Measurements from ENCODE around the gene PRCD.
A peak's percentile ranks its signal among the peaks of the same experiment; 100 is the strongest.
"Not testable (repeated sequence)": the region's sequence is repeated elsewhere in the genome, so short reads cannot be mapped to it uniquely, and the experiment has no call there.

PRCD gene

DNA sequence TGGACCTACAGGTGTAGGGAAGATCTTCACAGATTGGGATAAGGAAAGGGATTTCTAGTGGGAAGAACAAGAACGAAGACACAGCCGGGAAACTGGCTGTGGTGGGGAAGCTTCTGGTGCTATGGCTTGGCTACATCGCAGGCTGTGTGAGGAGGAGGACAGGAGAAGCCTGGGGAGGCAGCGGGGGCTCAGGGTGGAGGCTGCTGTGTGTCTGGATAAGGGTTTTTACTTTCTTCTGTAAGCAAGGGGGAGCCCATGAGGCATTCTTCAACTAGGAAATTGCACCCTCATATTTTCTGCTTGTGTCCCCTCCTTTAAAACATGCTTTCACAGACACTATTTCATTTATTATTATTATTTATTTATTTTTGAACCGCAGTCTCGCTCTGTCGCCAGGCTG, 35.7 kb upstream of the PRCD start:
- DNase-seq (ENCODE audit: low read depth), result no peak

DNA sequence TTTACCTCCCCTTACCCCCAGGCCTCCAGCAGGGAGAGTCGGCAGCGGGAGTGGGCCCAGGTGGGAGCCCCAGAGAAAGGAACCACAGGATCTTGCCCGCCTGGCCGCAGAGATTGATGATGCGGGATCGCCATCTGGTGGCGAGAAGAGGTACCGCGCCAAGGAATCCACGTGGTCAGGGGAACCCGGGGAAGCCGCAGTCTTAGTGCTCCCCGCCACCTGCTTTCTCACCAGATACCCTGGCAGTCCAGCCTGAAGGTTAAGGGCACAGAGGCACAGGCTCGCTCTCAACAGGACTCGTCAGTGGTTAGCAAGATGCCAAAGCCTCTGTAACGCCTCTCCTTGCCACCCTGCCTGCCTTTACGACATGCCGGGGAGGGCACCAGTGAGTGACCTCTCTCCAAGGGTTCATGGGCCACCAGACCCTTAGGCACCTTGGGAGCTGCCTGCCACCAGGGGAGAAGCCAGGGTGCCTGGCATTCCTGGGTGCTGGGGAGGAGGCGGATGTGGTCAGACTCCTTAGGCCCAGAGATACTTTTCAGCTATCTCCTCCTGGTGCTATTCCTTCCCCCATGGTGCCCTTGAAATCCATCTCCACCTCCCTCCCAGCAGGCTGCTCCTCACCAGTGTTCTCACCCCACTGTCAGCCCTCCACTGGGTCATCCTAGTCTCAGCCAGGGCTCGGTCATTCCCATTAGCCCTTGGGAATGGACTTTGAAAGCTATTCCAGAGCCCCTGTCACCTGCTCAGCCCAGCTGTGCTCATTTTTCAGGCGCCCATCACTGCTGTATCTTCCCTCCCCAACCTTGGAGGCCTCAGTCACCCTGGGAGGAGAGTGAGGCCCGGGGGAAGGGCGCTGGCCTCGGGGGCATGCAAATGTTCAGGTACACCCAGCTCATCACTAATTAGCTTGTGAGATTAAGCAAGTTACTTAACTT, 33.2 kb upstream of the PRCD start:
- peak; percentile 67 for DNase-seq (ENCODE audit: low read depth)

DNA sequence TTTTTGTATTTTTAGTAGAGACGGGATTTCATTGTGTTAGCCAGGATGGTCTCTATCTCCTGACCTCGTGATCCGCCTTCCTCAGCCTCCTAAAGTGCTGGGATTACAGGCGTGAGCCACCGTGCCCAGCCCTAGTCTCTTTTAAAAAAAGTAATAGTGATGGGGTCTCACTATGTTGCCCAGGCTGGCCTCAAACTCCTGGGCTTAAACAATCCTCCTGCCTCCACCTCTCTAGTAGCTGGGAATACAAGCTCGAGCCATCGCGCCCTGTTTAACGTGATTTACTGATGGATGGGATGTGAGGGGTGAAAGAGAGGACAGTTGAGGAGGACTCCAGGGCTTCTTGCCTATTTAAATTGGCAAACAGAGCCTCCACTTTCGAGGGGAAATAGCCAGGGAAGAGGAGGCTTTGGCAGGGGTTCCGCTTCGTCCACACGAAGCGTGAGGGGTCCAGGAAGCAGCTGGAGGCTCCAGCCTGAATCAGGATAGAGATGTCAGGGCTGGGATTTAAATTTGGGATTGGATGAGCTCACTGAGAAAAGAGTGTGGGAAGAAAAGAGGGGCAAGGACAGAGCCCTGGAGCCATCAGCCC, 31.3 kb upstream of the PRCD start:
- DNase-seq (ENCODE audit: low read depth), result not testable (repeated sequence)

DNA sequence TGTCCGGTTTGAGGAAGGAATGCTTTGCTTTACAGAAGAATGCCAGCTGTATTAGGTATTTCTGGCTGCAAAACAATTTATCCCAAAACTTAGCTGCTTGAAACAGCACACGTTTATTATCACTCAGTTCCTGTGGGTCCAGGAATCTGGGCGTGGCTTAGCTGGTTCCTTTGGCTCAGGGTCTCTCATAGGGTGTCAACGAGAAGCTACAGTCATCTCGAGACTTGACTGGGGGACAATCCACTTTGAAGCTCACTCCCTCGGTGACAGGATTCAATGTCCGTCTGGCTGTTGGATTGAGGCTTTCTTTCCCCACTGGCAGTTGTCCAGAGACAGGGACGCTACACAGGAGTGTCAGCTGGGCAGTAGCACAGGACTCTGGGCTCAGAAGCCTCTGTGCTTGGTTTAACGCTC, 29.0 kb upstream of the PRCD start:
- DNase-seq (ENCODE audit: low read depth), result no peak

DNA sequence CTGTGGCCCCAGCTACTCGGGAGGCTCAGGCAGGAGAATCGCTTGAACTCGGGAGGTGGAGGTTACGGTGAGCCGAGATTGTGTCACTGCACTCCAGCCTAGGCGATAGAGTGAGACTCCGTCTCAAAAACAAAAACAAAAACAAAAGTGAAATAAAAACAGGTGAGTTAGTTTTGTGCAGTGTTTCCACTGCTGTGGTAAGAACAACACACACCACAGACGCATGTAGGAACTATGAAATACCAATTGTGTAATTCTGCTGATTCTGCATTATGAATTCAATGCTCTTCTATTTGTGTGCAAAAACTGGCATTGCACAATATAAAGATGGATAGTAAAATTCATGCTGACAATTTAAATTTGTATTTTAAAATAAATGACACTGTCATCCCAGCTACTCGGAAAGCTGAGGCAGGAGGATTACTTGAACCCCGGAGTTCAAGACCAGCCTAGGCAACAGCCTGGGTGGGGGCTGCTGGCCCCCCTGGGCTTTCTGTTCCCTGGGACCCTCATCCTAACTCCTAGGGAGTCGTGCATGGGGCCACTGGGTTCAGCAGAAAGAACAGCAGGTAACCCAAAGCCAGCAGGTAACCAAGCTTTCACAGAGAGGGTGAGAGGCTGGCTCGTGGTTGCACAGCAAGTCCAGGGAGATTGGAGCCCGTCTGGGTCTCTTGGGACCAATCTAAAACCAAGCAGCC, 28.0 kb upstream of the PRCD start:
- no peak for DNase-seq (ENCODE audit: low read depth)

DNA sequence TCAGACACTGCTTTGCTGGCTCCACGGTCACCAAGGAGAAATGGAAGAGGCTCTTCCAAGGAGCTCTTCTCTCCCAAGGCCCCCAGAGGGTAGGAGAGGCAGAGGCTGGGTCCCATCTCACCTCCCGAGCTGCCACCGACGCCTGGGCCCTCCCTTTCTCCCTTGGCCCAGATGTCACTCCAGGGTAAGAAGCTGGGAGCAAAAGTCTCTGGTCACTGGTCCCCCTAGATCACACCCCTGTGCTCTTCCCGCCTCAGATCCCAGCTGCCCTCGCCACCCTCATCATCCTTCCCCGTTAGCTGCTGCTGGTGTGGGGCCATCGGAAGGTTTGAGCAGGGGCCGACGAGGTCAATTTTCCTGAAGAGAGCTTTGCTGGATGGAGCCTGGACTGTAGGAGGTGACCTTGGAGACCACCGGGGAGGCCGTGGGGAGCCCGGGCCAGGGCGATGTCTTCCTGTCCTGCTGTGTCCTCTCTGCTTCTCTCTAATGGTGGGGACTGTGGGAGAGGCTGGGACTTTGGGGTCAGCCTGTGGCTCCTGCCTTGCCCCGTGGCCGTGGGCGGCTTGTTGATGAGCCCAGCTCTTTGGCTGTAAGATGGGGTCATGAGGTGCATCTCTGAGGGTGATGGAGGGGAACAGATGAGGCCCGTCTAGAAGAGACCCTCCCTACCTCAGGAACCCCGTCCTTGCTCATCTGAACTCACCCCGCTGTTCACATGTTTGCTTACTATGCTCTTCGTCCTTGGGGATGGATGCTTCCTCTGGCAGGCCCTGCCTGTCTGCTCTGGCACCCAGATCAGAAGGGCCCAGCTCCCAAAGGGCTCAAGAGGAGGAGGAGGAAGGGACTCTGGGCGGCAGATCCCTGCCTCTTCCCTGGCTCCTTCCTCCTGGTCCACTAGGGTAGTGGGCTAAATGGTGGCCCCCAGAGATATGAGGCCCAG, 27.2 kb upstream of the PRCD start:
- DNase-seq (ENCODE audit: low read depth), result no peak

DNA sequence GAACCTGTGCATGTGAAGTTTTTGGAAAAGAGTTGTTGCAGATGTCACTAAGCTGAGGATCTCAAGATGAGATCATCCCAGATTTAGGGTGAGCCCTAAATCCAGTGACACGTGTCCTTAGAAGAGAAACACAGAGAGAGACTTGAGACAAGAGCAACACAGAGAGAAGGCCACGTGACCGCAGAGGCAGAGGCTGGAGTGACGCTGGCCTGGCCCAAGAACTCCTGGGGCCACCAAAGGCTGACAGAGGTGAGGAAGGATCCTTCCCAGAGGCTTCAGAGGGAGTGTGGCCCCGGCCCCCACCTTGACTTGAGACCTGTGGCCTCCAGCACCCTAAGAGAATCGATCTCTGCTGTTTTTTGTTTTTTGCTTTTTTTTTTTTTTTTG, 26.5 kb upstream of the PRCD start:
- DNase-seq (ENCODE audit: low read depth), result no peak

DNA sequence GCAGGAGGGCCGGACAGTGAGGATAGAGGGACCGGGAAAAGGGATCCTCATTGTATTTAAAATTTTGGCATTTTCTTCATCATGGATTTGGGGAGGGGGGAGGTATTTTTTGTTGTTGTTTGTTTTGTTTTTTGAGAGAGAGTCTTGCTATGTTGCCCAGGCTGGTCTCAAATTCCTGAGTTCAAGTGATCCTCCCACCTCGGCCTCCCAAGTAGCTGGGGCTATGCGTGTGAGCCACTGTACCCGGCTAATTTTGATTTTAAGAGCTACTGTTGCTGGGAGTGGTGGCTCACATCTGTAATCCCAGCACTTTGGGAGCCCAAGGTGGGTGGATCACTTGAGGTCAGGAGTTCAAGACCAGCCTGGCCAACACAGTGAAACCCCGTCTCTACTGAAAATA, 25.5 kb upstream of the PRCD start:
- not testable (repeated sequence) for DNase-seq (ENCODE audit: low read depth)

DNA sequence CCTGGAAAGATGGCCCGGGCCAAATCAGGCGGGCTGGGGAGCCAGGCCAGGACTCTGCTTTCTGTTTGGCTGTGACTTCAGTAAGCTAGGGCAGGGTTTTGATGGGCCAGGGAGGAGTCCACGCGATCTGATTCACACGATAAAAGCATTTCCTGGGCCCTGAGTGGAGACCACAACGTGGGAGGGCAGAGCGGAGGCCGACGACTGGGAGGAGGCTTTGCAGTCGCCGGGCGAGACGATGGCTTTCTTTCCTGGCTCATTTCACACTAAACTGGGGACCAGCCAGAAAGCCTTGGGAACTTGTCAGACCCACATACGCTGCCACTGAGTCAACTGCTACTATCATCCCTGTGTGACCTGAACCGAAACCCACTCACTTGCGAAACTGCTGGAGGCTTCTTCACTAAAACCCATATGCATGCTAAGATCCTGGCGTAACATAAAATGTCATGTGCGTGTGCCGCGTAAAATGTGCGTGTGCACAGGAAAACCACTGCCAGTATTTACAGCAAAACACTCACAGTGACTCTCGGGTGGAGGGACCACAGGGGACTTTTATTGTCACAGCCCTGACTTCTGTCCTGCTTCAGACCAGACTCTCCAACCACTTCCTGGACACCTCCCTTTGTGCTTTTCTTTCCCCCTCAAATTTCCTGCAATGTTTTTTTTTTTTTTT, 24.4 kb upstream of the PRCD start:
- DNase-seq (ENCODE audit: low read depth), result peak; percentile 85

DNA sequence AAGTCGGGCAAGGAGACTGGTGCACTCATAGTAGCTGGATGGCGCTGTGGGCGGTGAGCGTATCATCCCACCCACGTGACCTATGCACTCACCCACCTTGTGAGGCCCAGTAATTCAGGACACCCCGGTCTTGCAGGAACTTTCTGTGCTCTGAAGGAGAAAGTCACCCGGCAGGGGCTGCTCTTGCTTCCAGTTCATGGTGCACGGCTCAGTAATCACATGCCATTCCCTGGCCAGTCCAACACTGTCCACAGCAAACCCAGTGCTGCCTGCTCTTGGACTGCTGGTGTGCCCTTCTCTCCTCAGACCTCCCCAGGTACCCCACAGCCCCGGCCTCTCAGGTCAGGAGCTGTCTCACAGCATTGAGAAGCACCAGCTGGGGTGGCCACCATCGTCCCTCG, 22.2 kb upstream of the PRCD start:
- no peak for DNase-seq (ENCODE audit: low read depth)

DNA sequence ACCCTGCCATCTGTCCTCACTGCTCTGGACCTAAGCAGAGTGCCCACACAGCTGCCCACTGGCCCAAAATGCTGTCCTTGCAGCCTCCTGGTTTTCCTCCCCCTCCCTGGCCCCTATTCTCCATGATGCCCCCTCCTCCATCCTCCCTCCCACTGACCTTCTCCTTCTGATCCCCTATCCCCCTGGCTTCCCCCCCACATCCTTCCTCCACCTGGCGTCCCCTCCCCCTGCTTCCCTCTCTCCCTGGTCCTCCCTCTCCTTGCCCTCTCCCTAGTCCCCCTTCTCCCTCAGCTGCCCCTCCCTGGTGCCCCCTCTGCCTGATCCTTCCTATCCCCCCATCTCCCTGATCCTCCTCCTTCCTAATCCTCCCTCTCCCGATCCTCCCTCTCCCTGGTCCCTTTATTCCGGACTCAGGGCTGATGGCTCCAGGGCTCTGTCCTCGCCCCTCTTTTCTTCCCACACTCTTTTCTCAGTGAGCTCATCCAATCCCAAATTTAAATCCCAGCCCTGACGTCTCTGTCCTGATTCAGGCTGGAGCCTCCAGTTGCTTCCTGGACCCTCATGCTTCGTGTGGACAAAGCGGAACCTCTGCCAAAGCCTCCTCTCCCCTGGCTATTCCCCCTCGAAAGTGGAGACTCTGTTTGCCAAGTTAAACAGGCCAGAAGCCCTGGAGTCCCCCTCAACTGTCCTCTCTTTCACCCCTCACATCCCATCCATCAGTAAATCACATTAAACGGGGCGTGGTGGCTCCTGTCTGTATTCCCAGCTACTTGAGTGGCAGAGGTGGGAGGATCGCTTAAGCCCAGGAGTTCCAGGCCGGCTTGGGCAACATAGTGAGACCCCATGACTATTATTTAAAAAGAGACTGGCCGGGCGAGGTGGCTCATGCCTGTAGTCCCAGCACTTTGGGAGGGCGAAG, 20.5 kb upstream of the PRCD start:
- no peak for DNase-seq (ENCODE audit: low read depth)

DNA sequence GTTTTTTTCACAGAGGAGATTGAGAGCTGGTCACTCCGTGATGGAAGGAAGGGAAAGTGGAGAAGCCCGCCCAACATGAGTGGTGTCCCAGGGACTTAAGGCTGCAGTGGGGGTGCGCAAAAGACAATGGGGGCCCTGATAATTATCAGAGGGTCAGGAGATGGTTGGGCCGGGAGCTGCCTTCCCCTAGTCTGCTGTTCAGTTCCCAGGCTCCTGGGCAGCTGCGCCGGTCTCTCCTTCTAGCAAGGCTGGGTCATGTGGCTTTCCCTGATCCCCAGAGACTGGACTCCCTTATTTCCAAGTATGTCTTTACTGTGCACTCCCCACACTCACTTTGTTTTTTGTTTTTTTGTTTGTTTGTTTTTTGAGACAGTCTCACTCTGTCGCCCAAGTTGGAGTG, 18.6 kb upstream of the PRCD start:
- no peak for DNase-seq (ENCODE audit: low read depth)

DNA sequence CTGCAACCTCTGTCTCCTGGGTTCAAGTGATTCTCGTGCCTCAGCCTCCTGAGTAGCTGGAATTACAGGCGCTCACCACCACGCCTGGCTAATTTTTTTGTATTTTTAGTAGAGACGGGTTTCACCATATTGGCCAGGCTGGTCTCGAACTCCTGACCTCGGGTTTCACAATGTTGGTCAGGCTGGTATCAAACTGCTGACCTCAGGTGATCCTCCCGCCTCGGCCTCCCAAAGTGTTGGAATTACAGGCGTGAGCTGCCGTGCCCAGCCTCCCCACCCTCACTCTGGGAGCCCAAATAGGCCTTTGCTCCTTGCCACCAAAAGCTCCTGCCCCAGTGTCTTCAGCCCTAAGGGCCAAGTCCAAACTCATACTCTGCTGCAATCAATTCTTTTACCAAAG, 18.2 kb upstream of the PRCD start:
- not testable (repeated sequence) for DNase-seq (ENCODE audit: low read depth)

DNA sequence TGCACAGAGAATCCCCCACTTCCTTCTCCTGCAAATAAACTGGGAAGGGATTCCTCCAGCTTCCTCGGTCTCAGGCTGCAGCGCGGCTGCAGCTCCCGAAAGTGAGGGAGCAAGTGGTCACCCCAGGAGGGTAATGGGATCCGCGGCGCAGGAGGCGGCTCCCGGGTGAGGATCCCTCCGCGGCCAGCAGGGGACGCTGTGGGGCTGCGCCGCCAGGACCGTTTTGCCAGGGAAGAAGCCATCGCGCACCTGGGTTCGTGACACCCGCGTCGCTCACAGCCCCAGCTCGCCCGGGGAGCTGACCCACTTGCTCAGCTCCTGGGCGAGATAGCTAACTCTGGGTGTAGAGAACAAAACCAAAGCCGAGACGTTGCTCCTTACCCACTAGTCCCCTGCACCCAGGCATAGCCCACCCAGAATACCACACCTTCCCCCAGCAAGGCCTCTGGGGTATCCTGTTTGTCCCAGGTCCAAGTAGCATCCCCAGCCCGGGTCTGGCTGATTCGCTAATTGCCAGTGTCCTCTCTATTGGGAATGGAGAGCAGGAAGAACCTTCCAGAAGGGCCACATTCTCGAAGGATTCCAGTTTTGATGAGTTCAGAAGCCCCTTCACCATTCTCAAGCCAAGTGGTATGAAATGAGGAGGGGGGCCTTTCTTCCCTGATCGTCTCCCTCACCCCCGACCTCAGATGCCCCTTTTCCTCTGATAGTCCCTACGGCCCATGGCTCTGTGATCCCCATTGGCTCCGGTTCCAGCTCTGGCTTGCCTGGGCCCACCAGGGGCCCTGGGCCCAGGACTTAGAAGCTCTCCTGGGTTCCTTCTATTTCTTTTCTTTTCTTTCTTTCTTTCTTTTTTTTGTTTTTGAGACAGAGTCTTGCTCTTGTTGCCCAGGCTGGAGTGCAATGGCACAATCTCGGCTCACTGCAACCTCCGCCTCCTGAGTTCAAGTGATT, 16.5 kb upstream of the PRCD start:
- DNase-seq (ENCODE audit: low read depth), result peak; percentile 53

DNA sequence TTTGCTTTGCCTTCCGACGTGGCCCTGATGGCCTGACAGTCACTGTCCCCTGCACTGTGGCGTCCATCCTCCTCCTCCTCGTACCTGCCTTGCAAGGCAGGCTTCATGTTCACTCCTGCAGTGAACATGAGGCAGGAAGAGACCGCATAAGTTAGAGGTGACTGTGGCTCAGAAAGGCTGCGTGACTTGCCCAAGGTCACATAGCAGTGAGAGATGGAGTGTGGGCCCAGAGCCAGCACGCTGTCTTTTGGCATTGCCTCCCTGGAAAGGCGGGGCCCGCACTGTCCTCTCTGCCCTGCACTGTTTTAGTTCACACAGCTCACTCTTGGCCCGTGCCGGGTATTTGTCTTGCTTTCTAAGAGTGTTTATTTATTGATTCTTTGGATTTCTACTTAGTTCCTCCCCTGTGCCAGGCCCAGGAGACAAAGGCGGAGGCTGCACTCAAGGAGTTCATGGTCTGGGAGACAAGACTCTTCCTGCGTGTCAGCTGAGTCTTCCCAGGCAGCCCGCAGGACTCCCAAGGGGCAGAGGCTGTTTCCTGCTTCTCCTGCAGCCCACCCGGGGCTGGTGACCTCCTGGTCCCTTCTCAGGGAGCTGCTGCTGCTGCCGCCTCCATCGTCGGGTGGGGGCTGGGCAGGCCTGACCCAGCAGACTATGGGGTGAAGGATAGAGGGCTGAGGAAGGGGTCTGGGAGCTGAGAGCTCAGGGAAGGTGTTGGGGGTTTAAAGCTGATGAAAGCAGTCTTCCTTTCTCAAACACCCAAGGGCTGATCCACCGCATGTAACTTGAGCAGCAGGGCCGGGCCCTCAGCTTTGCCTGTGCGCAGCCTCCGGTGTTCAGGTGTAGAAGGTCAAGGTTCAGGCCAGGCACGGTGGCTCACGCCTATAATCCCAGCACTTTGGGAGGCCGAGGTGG, 15.0 kb upstream of the PRCD start:
- no peak for DNase-seq (ENCODE audit: low read depth)

DNA sequence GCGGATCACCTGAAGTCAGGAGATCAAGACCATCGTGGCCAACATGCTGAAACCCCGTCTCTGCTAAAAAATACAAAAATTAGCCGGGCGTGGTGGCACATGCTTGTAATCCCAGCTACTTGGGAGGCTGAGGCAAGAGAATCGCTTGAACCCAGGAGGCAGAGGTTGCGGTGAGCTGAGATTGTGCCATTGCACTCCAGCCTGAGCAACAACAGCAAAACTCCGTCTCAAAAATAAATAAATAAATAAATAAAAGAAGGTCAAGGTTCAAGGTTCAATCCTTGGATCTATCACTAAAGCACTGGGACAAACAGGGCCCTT, 14.4 kb upstream of the PRCD start:
- DNase-seq (ENCODE audit: low read depth), result not testable (repeated sequence)

DNA sequence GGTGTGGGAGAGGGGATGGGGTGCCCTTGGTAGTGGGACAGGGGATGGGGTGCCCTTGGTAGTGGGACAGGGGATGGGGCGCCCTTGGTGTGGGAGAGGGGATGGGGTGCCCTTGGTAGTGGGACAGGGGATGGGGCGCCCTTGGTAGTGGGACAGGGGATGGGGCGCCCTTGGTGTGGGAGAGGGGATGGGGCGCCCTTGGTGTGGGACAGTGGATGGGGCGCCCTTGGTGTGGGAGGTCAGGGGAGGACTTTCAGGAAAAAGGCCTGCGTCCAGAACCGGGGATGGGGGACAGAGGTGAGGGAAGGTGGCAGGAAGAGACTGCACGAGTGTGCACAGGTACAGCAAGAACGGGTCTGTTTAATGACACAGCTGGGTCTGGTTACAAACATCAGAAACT, 12.8 kb upstream of the PRCD start:
- DNase-seq (ENCODE audit: low read depth), result not testable (repeated sequence)

All from T-helper 22 cell (primary cell).